Measurements from ENCODE around the gene AKAP4.

DNA sequence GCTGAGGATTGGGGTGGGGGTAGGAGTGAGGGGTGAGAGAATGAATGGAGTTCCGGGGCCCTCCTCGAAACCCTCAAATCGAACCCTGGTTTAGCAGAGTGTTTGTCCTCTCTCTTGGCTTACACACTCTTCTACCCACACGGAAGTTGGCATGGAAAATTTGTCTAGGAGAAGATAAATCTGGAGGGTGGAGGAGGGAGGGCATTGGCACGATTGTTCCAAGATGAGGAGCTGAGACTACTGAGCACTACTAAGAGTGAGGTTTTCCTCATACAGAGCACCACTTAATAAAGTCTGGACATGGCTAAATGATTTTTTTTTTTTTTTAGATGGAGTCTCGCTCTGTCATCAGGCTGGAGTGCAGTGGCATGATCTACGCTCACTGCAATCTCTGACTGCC is 33.4 kb downstream of the AKAP4 start:
- TF ChIP-seq POLR2A (IDR thresholded peaks at IDR 0.05; ENCODE audit: low read depth, low read length) (no peak), POLR2AphosphoS5 (IDR thresholded peaks at IDR 0.05; ENCODE audit: low read depth, low read length) (no peak)
